ENCODE results near the gene BDH1.
A peak's percentile ranks its signal among the peaks of the same experiment; 100 is the strongest.

Gene BDH1

GRCh38 chr3:197562398-197563251 lies 6.9 kb upstream of the BDH1 start:
- H3K4me3 ChIP-seq (ENCODE audit: low read depth in 1 of 2, low read length in 2 of 2), result no peak overlapping the region
- H3K36me3 ChIP-seq (ENCODE audit: insufficient read depth, low read length), result no peaks in the 10 kb centered on the region
- H3K4me1 ChIP-seq (ENCODE audit: insufficient read depth, low read length), result no peaks in the 10 kb centered on the region
- no peak overlapping the region for H3K27ac ChIP-seq (ENCODE audit: low read depth, low read length)
- H3K9me3 ChIP-seq (ENCODE audit: low read length), result no peaks in the 10 kb centered on the region
- peaks cover 5 to 8% of the 10 kb centered on the region in 2 donors for H3K27me3 ChIP-seq (ENCODE audit: control insufficient read depth in 1 of 2, insufficient read depth in 2 of 2, low read length in 2 of 2)
- H3K9ac ChIP-seq (ENCODE audit: low read length), result no peak overlapping the region

- Histone ChIP-seq H3K9ac (ENCODE audit: low read length) (no peak overlapping the region), H3K27me3 (ENCODE audit: control insufficient read depth in 1 of 2, insufficient read depth in 2 of 2, low read length in 2 of 2) (peaks cover 8 to 10% of the 10 kb centered on the region in 2 donors), H3K27ac (ENCODE audit: low read depth, low read length) (no peak overlapping the region), H3K4me1 (ENCODE audit: insufficient read depth, low read length) (no peaks in the 10 kb centered on the region), H3K36me3 (ENCODE audit: insufficient read depth, low read length) (no peaks in the 10 kb centered on the region), H3K9me3 (ENCODE audit: low read length) (no peaks in the 10 kb centered on the region), H3K4me3 (ENCODE audit: low read depth in 1 of 2, low read length in 2 of 2) (no peak overlapping the region)
Measured at GRCh38 chr3:197561926-197562325, 6.2 kb upstream of the BDH1 start.

- Histone ChIP-seq H3K27me3 (ENCODE audit: control insufficient read depth in 1 of 2, insufficient read depth in 2 of 2, low read length in 2 of 2) (peaks cover 10 to 22% of the 10 kb centered on the region in 2 donors), H3K4me3 (ENCODE audit: low read depth in 1 of 2, low read length in 2 of 2) (no peak overlapping the region), H3K36me3 (ENCODE audit: insufficient read depth, low read length) (no peaks in the 10 kb centered on the region), H3K9ac (ENCODE audit: low read length) (no peak overlapping the region), H3K9me3 (ENCODE audit: low read length) (no peaks in the 10 kb centered on the region), H3K4me1 (ENCODE audit: insufficient read depth, low read length) (no peaks in the 10 kb centered on the region), H3K27ac (ENCODE audit: low read depth, low read length) (no peak overlapping the region)
Measured at GRCh38 chr3:197559651-197560050, 3.9 kb upstream of the BDH1 start.

GRCh38 chr3:197554562-197555280 lies 1.0 kb downstream of the BDH1 start:
- Histone ChIP-seq H3K4me1 (ENCODE audit: insufficient read depth, low read length) (peaks cover 8% of the 10 kb centered on the region), H3K9me3 (ENCODE audit: low read length) (no peaks in the 10 kb centered on the region), H3K4me3 (ENCODE audit: low read depth in 1 of 2, low read length in 2 of 2) (peak overlapping the region; percentile 88 to 91), H3K27me3 (ENCODE audit: control insufficient read depth in 1 of 2, insufficient read depth in 2 of 2, low read length in 2 of 2) (peaks cover 10 to 20% of the 10 kb centered on the region in 2 donors), H3K27ac (ENCODE audit: low read depth, low read length) (peak overlapping the region; percentile 75), H3K9ac (ENCODE audit: low read length) (peak overlapping the region; percentile 87), H3K36me3 (ENCODE audit: insufficient read depth, low read length) (no peaks in the 10 kb centered on the region)

GRCh38 chr3:197554196-197554561 lies 1.6 kb downstream of the BDH1 start:
- Histone ChIP-seq H3K9me3 (ENCODE audit: low read length) (no peaks in the 10 kb centered on the region), H3K4me1 (ENCODE audit: insufficient read depth, low read length) (peaks cover 8% of the 10 kb centered on the region), H3K4me3 (ENCODE audit: low read depth in 1 of 2, low read length in 2 of 2) (peak overlapping the region; percentile 88 to 91), H3K9ac (ENCODE audit: low read length) (peak overlapping the region; percentile 65), H3K36me3 (ENCODE audit: insufficient read depth, low read length) (no peaks in the 10 kb centered on the region), H3K27ac (ENCODE audit: low read depth, low read length) (peak overlapping the region; percentile 75), H3K27me3 (ENCODE audit: control insufficient read depth in 1 of 2, insufficient read depth in 2 of 2, low read length in 2 of 2) (peaks cover 10 to 17% of the 10 kb centered on the region in 2 donors)

GRCh38 chr3:197552198-197552597 lies 3.6 kb downstream of the BDH1 start:
- peaks cover 8% of the 10 kb centered on the region for H3K4me1 ChIP-seq (ENCODE audit: insufficient read depth, low read length)
- H3K9me3 ChIP-seq (ENCODE audit: low read length), result no peaks in the 10 kb centered on the region
- no peak overlapping the region for H3K9ac ChIP-seq (ENCODE audit: low read length)
- H3K4me3 ChIP-seq (ENCODE audit: low read depth in 1 of 2, low read length in 2 of 2), result no peak overlapping the region
- H3K27ac ChIP-seq (ENCODE audit: low read depth, low read length), result no peak overlapping the region
- no peaks in the 10 kb centered on the region for H3K36me3 ChIP-seq (ENCODE audit: insufficient read depth, low read length)
- H3K27me3 ChIP-seq (ENCODE audit: control insufficient read depth in 1 of 2, insufficient read depth in 2 of 2, low read length in 2 of 2), result peaks cover under 1 to 17% of the 10 kb centered on the region in 2 donors

GRCh38 chr3:197550489-197550888 lies 5.3 kb downstream of the BDH1 start:
- Histone ChIP-seq H3K9ac (ENCODE audit: low read length) (no peak overlapping the region), H3K4me1 (ENCODE audit: insufficient read depth, low read length) (peaks cover 8% of the 10 kb centered on the region), H3K27me3 (ENCODE audit: control insufficient read depth in 1 of 2, insufficient read depth in 2 of 2, low read length in 2 of 2) (no peaks in the 10 kb centered on the region), H3K27ac (ENCODE audit: low read depth, low read length) (no peak overlapping the region), H3K36me3 (ENCODE audit: insufficient read depth, low read length) (no peaks in the 10 kb centered on the region), H3K9me3 (ENCODE audit: low read length) (no peaks in the 10 kb centered on the region), H3K4me3 (ENCODE audit: low read depth in 1 of 2, low read length in 2 of 2) (no peak overlapping the region)

- H3K4me3 ChIP-seq (ENCODE audit: low read depth in 1 of 2, low read length in 2 of 2), result no peak overlapping the region
- peaks cover 8% of the 10 kb centered on the region for H3K4me1 ChIP-seq (ENCODE audit: insufficient read depth, low read length)
- no peaks in the 10 kb centered on the region for H3K9me3 ChIP-seq (ENCODE audit: low read length)
- H3K9ac ChIP-seq (ENCODE audit: low read length), result no peak overlapping the region
- H3K27me3 ChIP-seq (ENCODE audit: control insufficient read depth in 1 of 2, insufficient read depth in 2 of 2, low read length in 2 of 2), result no peaks in the 10 kb centered on the region
- no peak overlapping the region for H3K27ac ChIP-seq (ENCODE audit: low read depth, low read length)
- H3K36me3 ChIP-seq (ENCODE audit: insufficient read depth, low read length), result no peaks in the 10 kb centered on the region
Measured at GRCh38 chr3:197549261-197549885, 6.4 kb downstream of the BDH1 start.

GRCh38 chr3:197547306-197548011 lies 8.3 kb downstream of the BDH1 start:
- H3K27ac ChIP-seq (ENCODE audit: low read depth, low read length), result no peak overlapping the region

GRCh38 chr3:197546307-197547085 lies 9.3 kb downstream of the BDH1 start:
- Histone ChIP-seq H3K4me3 (ENCODE audit: low read depth in 1 of 2, low read length in 2 of 2) (no peak overlapping the region), H3K9me3 (ENCODE audit: low read length) (no peaks in the 10 kb centered on the region), H3K36me3 (ENCODE audit: insufficient read depth, low read length) (no peaks in the 10 kb centered on the region), H3K27ac (ENCODE audit: low read depth, low read length) (no peak overlapping the region), H3K4me1 (ENCODE audit: insufficient read depth, low read length) (no peaks in the 10 kb centered on the region), H3K27me3 (ENCODE audit: control insufficient read depth in 1 of 2, insufficient read depth in 2 of 2, low read length in 2 of 2) (no peaks in the 10 kb centered on the region), H3K9ac (ENCODE audit: low read length) (no peak overlapping the region)

More at GRCh38 chr3:197547306-197548011, 8.3 kb downstream of the BDH1 start:
- H3K4me3 ChIP-seq (ENCODE audit: low read depth in 1 of 2, low read length in 2 of 2), result no peak overlapping the region
- H3K27me3 ChIP-seq (ENCODE audit: control insufficient read depth in 1 of 2, insufficient read depth in 2 of 2, low read length in 2 of 2), result no peaks in the 10 kb centered on the region
- no peaks in the 10 kb centered on the region for H3K9me3 ChIP-seq (ENCODE audit: low read length)
- H3K4me1 ChIP-seq (ENCODE audit: insufficient read depth, low read length), result no peaks in the 10 kb centered on the region
- H3K36me3 ChIP-seq (ENCODE audit: insufficient read depth, low read length), result no peaks in the 10 kb centered on the region
- no peak overlapping the region for H3K9ac ChIP-seq (ENCODE audit: low read length)

All from muscle layer of colon (tissue), 2 donors.